Prostate gland (tissue), 2 donors: ENCODE measurements around the gene MRAS.

ENCODE experiments used
- POLR2A ChIP-seq: fragments of 450-650 bp; IDR thresholded peaks from one replicate; pipeline ENCODE4 v1.6.1; 2016; ENCODE audit warnings: antibody characterized with exemption, mild to moderate bottlenecking
- TF ChIP-seq, protein P1 (sequence below), 4 experiments: fragments of 200-600 bp in 2 of 4; fragments of 450-650 bp in 2 of 4; sonication (generic) in 2 of 4; IDR thresholded peaks; 1 replicate in 3 of 4; 2 replicates in 1 of 4; pipeline ENCODE4 v1.5.1; 2016 to 2019; ENCODE audit warnings: antibody characterized with exemption in 4 of 4, mild to moderate bottlenecking in 2 of 4, moderate library complexity in 2 of 4

DNA sequence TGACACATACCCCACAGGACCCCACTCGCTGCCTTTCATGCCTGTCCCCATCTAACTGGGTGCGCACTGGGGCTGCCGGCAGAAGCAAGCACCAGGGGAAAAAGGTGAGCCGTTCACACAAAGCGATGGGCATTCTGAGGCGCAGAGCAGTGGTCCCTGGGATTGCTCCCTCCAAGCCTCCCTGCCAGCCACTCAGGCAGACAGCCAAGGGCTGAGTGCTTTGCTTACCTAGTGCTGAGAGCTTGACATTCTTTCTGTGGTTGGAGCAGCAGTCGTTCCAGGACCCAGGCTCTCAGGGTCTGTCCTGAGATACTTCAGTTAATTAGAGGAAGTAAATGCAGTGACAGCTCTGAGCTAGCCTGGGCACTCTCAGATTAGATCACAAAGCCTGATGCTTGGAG lies 91.7 kb downstream of the MRAS start:
- TF ChIP-seq, protein P1, sequence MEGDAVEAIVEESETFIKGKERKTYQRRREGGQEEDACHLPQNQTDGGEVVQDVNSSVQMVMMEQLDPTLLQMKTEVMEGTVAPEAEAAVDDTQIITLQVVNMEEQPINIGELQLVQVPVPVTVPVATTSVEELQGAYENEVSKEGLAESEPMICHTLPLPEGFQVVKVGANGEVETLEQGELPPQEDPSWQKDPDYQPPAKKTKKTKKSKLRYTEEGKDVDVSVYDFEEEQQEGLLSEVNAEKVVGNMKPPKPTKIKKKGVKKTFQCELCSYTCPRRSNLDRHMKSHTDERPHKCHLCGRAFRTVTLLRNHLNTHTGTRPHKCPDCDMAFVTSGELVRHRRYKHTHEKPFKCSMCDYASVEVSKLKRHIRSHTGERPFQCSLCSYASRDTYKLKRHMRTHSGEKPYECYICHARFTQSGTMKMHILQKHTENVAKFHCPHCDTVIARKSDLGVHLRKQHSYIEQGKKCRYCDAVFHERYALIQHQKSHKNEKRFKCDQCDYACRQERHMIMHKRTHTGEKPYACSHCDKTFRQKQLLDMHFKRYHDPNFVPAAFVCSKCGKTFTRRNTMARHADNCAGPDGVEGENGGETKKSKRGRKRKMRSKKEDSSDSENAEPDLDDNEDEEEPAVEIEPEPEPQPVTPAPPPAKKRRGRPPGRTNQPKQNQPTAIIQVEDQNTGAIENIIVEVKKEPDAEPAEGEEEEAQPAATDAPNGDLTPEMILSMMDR (IDR thresholded peaks at IDR 0.05), result no peak
- TF ChIP-seq POLR2A, result no peak
